Left ventricle myocardium inferior (tissue), 1 donor: ENCODE measurements around the gene STK39. TPM values are rescaled to one million over a fixed set of nuclear protein-coding genes. Genes with fewer than 3 reads are reported as not detected.

ENCODE experiments used
- DNase-seq: peaks from one replicate; pipeline ENCODE4 v3.0.0-alpha.2; 2020
- H3K27ac ChIP-seq: fragments of 200-600 bp; replicated peaks from 2 replicates; pipeline ENCODE4 v1.8.0; 2021
- H3K27me3 ChIP-seq: fragments of 200-600 bp; 2 replicates; pipeline ENCODE4 v1.8.0; 2021; ENCODE audit warnings: low read depth
- H3K36me3 ChIP-seq: fragments of 200-600 bp; 2 replicates; pipeline ENCODE4 v1.8.0; 2021
- H3K4me1 ChIP-seq: fragments of 200-600 bp; 2 replicates; pipeline ENCODE4 v1.8.0; 2021
- H3K4me3 ChIP-seq: fragments of 200-600 bp; 2 replicates; pipeline ENCODE4 v1.8.0; 2021; ENCODE audit warnings: mild to moderate bottlenecking, moderate library complexity
- H3K9me3 ChIP-seq: fragments of 200-600 bp; replicated peaks from 2 replicates; pipeline ENCODE4 v1.8.0; 2021
- CTCF ChIP-seq: fragments of 200-600 bp; IDR thresholded peaks from 2 replicates; pipeline ENCODE4 v1.8.0; 2021; ENCODE audit warnings: antibody characterized with exemption, mild to moderate bottlenecking, borderline replicate concordance
- intact Hi-C: fragments of 100-400 bp; cut with micrococcal nuclease; formaldehyde crosslinking; loops from one replicate; pipeline ENCODE4 v1.11.0; 2022
- total RNA-seq: library from RNA; stranded (reverse); fragmentation: NEBNext Ultra II Directional; extraction: Animal tissue kit (Norgen Biotek cat#: 25700); gene quantifications from one replicate; pipeline ENCODE4 v1.2.1, GENCODE V29; 2021
- donor health status: DM: no; HTN: yes; CAD: no; lungs with severe emphysema.

STK39 gene
- total RNA-seq, 1 donor from 2014 or later = 23.2 TPM

GRCh38 chr2:167988296-167988695 is 259.1 kb downstream of the STK39 start:
- Histone ChIP-seq H3K9me3 (no peaks in the 10 kb centered on the region), H3K4me1 (peaks cover 10% of the 10 kb centered on the region), H3K36me3 (peaks cover 10% of the 10 kb centered on the region), H3K4me3 (no peak overlapping the region), H3K27me3 (no peaks in the 10 kb centered on the region), H3K27ac (no peak overlapping the region)
- intact Hi-C loops = no loop called here
- TF ChIP-seq CTCF = no peak
- DNase-seq = no peak

- no peak for TF ChIP-seq CTCF
- no peak for DNase-seq
- H3K4me3 ChIP-seq = no peak overlapping the region
Measured at GRCh38 chr2:167987558-167987957, 259.8 kb downstream of the STK39 start.

GRCh38 chr2:167987026-167987425 is 260.4 kb downstream of the STK39 start:
- no peak for DNase-seq
- no peak for TF ChIP-seq CTCF
- intact Hi-C loops = no loop called here
- no peak overlapping the region for H3K4me3 ChIP-seq
- H3K4me1 ChIP-seq = peaks cover 10% of the 10 kb centered on the region
- no peaks in the 10 kb centered on the region for H3K9me3 ChIP-seq
- H3K36me3 ChIP-seq = peaks cover 10% of the 10 kb centered on the region
- no peaks in the 10 kb centered on the region for H3K27me3 ChIP-seq
- no peak overlapping the region for H3K27ac ChIP-seq

More at GRCh38 chr2:167987558-167987957, 259.8 kb downstream of the STK39 start:
- Histone ChIP-seq H3K27ac (no peak overlapping the region), H3K27me3 (no peaks in the 10 kb centered on the region), H3K9me3 (no peaks in the 10 kb centered on the region), H3K4me1 (peaks cover 10% of the 10 kb centered on the region), H3K36me3 (peaks cover 10% of the 10 kb centered on the region)
- intact Hi-C loops = no loop called here

GRCh38 chr2:167986223-167986622 is 261.2 kb downstream of the STK39 start:
- Histone ChIP-seq H3K4me3 (no peak overlapping the region), H3K4me1 (peaks cover 10% of the 10 kb centered on the region), H3K36me3 (peaks cover 10% of the 10 kb centered on the region), H3K27ac (no peak overlapping the region), H3K27me3 (no peaks in the 10 kb centered on the region), H3K9me3 (no peaks in the 10 kb centered on the region)
- no peak for DNase-seq
- intact Hi-C loops = no loop called here
- TF ChIP-seq CTCF = no peak

GRCh38 chr2:167981945-167982344 is 265.4 kb downstream of the STK39 start:
- H3K4me3 ChIP-seq = no peak overlapping the region
- H3K36me3 ChIP-seq = peaks cover 16% of the 10 kb centered on the region
- no peak for TF ChIP-seq CTCF
- DNase-seq = no peak
- intact Hi-C loops = no loop called here
- H3K9me3 ChIP-seq = no peaks in the 10 kb centered on the region
- H3K27me3 ChIP-seq = no peaks in the 10 kb centered on the region
- no peak overlapping the region for H3K27ac ChIP-seq
- no peaks in the 10 kb centered on the region for H3K4me1 ChIP-seq

GRCh38 chr2:167980439-167980838 is 267.0 kb downstream of the STK39 start:
- H3K27me3 ChIP-seq = no peaks in the 10 kb centered on the region
- no peak overlapping the region for H3K27ac ChIP-seq
- DNase-seq = no peak
- no peak for TF ChIP-seq CTCF
- peaks cover 16% of the 10 kb centered on the region for H3K36me3 ChIP-seq
- no peak overlapping the region for H3K4me3 ChIP-seq
- H3K9me3 ChIP-seq = no peaks in the 10 kb centered on the region
- intact Hi-C loops = no loop called here
- H3K4me1 ChIP-seq = peaks cover 6% of the 10 kb centered on the region
